ENCODE results near the gene SERHL2.

- TF ChIP-seq CTCF (IDR thresholded peaks at IDR 0.05): no peak
- TF ChIP-seq SOX15 (CRISPR knock-in tag; IDR thresholded peaks at IDR 0.05): no peak
- TF ChIP-seq ZNF512 (CRISPR knock-in tag; IDR thresholded peaks at IDR 0.05; ENCODE audit: borderline replicate concordance): no peak
- no peak for TF ChIP-seq GTF2I (CRISPR knock-in tag; conservative IDR thresholded peaks at IDR 0.05)
- TF ChIP-seq MLX (CRISPR knock-in tag; IDR thresholded peaks at IDR 0.05): no peak
- no peak for TF ChIP-seq ZNF232 (CRISPR knock-in tag; IDR thresholded peaks at IDR 0.05)
- no peak for TF ChIP-seq TCF7 (CRISPR knock-in tag; IDR thresholded peaks at IDR 0.05; ENCODE audit: low read depth)
- TF ChIP-seq JAZF1 (CRISPR knock-in tag; IDR thresholded peaks at IDR 0.05): no peak
- no peak for TF ChIP-seq ATF3 (CRISPR knock-in tag; conservative IDR thresholded peaks at IDR 0.05)
- TF ChIP-seq HMGXB4 (CRISPR knock-in tag; IDR thresholded peaks at IDR 0.05): no peak
Measured at GRCh38 chr22:42515896-42516295, 37.9 kb upstream of the SERHL2 start.
